ENCODE data around the gene PTPRC. TPM values are rescaled to one million over a fixed set of nuclear protein-coding genes. Genes with fewer than 3 reads are reported as not detected.

Gene PTPRC
- total RNA-seq, 1 donor from 2014 or later, result not detected

GRCh38 chr1:198606020-198606438, 32.8 kb upstream of the PTPRC start:
- Mint-ChIP-seq H3K4me1 (peaks cover 21% of the 10 kb centered on the region), H3K9me3 (peaks cover 4% of the 10 kb centered on the region), H3K36me3 (ENCODE audit: low read depth) (no peaks in the 10 kb centered on the region), H3K27ac (ENCODE audit: unreplicated experiment) (peak overlapping the region; percentile 13), H3K4me3 (no peak overlapping the region), H3K27me3 (ENCODE audit: low read depth) (no peaks in the 10 kb centered on the region)
- no peak for DNase-seq (ENCODE audit: low read depth, low spot score)
- TF ChIP-seq, protein P1, sequence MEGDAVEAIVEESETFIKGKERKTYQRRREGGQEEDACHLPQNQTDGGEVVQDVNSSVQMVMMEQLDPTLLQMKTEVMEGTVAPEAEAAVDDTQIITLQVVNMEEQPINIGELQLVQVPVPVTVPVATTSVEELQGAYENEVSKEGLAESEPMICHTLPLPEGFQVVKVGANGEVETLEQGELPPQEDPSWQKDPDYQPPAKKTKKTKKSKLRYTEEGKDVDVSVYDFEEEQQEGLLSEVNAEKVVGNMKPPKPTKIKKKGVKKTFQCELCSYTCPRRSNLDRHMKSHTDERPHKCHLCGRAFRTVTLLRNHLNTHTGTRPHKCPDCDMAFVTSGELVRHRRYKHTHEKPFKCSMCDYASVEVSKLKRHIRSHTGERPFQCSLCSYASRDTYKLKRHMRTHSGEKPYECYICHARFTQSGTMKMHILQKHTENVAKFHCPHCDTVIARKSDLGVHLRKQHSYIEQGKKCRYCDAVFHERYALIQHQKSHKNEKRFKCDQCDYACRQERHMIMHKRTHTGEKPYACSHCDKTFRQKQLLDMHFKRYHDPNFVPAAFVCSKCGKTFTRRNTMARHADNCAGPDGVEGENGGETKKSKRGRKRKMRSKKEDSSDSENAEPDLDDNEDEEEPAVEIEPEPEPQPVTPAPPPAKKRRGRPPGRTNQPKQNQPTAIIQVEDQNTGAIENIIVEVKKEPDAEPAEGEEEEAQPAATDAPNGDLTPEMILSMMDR (conservative IDR thresholded peaks at IDR 0.05), result no peak

DNA sequence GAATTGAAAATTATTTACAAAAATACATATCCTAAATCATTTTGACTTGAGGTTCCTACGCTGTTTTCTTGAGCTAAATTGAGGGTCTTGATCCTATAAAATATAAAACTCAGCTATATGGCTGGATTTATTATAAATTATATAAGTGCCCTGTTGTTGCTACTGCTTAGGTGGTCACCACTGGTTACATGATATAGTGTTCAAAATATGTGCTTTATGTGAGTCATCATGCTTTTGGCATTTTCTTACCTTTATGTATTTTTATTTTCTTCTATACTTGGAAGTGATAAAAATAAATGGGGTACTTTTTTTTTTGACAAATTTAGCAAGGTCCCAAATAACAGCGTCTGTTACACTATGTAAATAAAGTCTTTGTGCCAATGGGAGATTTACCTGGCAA, 31.1 kb upstream of the PTPRC start:
- peaks cover 21% of the 10 kb centered on the region for H3K4me1 Mint-ChIP-seq
- H3K9me3 Mint-ChIP-seq, result peaks cover 2% of the 10 kb centered on the region
- TF ChIP-seq, protein P1 (conservative IDR thresholded peaks at IDR 0.05), result no peak
- no peak overlapping the region for H3K27ac Mint-ChIP-seq (ENCODE audit: unreplicated experiment)
- no peaks in the 10 kb centered on the region for H3K36me3 Mint-ChIP-seq (ENCODE audit: low read depth)
- no peak overlapping the region for H3K4me3 Mint-ChIP-seq
- DNase-seq (ENCODE audit: low read depth, low spot score), result no peak
- H3K27me3 Mint-ChIP-seq (ENCODE audit: low read depth), result no peaks in the 10 kb centered on the region

- TF ChIP-seq, protein P1 (conservative IDR thresholded peaks at IDR 0.05), result no peak
- H3K4me3 Mint-ChIP-seq, result no peak overlapping the region
- peaks cover 16% of the 10 kb centered on the region for H3K4me1 Mint-ChIP-seq
- no peak for DNase-seq (ENCODE audit: low read depth, low spot score)
- H3K27me3 Mint-ChIP-seq (ENCODE audit: low read depth), result no peaks in the 10 kb centered on the region
- no peak overlapping the region for H3K27ac Mint-ChIP-seq (ENCODE audit: unreplicated experiment)
- no peaks in the 10 kb centered on the region for H3K9me3 Mint-ChIP-seq
- no peaks in the 10 kb centered on the region for H3K36me3 Mint-ChIP-seq (ENCODE audit: low read depth)
Observed at GRCh38 chr1:198610362-198610761, 28.5 kb upstream of the PTPRC start.

GRCh38 chr1:198611219-198611618, 27.6 kb upstream of the PTPRC start:
- H3K27ac Mint-ChIP-seq (ENCODE audit: unreplicated experiment), result no peak overlapping the region
- no peaks in the 10 kb centered on the region for H3K9me3 Mint-ChIP-seq
- TF ChIP-seq, protein P1 (conservative IDR thresholded peaks at IDR 0.05), result no peak
- H3K36me3 Mint-ChIP-seq (ENCODE audit: low read depth), result no peaks in the 10 kb centered on the region
- H3K4me3 Mint-ChIP-seq, result no peak overlapping the region
- DNase-seq (ENCODE audit: low read depth, low spot score), result no peak
- H3K4me1 Mint-ChIP-seq, result peaks cover 7% of the 10 kb centered on the region
- H3K27me3 Mint-ChIP-seq (ENCODE audit: low read depth), result no peaks in the 10 kb centered on the region

GRCh38 chr1:198612471-198613260, 26.2 kb upstream of the PTPRC start:
- Mint-ChIP-seq H3K27ac (ENCODE audit: unreplicated experiment) (no peak overlapping the region), H3K4me3 (no peak overlapping the region), H3K36me3 (ENCODE audit: low read depth) (no peaks in the 10 kb centered on the region), H3K9me3 (no peaks in the 10 kb centered on the region), H3K4me1 (no peaks in the 10 kb centered on the region), H3K27me3 (ENCODE audit: low read depth) (no peaks in the 10 kb centered on the region)
- DNase-seq (ENCODE audit: low read depth, low spot score), result no peak
- TF ChIP-seq, protein P1 (conservative IDR thresholded peaks at IDR 0.05), result no peak
